ENCODE measurements around the gene TMEM114. TPM values are rescaled to one million over a fixed set of nuclear protein-coding genes. Genes with fewer than 3 reads are reported as not detected.

Gene TMEM114
- total RNA-seq, 1 experiment from 2014 or later = not detected

DNA sequence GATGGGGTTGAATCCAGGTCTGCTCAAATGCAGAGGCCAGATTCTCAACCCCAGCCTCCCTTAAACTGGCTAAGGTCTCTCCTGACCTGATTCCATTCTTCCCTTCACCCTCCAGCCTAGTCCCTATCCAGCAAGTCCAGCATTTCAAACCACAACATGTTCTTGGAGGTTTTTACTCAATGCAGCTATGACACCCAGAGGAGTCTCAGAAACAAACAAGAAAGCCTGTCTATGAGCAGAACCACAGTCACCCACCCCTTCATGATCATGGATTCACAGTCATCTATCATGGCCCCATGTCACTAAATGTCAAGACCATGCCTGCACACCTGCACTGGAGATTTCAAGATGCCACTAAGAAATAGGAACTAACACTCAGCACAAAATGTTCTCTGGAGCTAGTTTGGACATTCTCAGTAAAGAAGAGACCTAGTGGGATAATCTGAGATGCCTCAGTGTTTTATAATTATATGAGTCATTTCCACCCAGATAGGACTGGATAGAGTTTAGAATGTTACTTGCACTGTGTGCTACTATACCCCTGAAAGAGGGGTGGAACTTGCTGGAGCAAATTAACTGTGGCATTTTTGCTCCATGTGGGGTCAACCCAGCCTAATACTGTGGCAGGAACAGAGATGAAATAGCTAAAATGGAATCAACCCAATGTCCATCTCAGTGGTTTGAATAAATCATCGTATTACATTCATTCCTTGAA, 21.7 kb upstream of the TMEM114 start:
- DNase-seq (ENCODE audit: low spot score) = no peak

DNA sequence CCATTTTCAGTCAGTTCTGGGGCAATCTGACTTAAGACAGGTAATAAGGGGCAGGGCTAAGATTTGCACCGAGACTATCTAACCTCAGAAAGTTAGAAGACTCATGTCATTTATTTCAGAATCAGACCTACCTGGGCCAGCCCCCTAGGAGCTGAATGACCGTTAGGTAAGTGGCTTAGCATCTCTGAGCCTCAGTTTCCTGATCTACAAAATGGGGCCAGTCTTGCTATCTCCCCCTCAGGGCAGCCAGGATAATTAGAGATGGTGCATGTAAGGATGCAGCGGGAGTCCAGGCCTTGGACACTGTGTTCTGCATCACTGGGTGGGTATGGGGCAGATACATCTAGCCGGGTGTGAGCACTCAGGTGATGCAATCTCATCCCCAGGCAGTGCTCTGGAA, 20.8 kb upstream of the TMEM114 start:
- no peak for DNase-seq (ENCODE audit: low spot score)

DNA sequence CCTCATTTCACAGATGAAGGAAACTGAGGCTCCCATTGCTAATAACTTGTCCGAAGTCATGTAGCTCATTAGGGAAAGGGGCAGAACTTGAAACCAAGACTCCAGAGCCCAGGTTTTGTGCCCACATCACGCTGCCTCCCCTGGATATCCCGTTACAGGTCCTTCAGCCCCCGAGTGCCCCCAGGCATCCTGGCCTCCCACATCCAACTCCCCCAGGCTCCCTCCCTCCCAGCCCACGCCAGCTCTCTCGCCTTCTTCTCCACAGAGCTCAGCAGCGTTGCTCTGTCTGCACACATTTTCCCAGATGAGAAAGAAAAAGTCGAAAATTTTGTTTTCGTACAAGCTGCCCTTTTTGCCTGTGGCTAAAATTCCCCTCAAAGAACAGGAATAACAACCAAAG, 16.9 kb upstream of the TMEM114 start:
- DNase-seq (ENCODE audit: low spot score) = no peak

DNA sequence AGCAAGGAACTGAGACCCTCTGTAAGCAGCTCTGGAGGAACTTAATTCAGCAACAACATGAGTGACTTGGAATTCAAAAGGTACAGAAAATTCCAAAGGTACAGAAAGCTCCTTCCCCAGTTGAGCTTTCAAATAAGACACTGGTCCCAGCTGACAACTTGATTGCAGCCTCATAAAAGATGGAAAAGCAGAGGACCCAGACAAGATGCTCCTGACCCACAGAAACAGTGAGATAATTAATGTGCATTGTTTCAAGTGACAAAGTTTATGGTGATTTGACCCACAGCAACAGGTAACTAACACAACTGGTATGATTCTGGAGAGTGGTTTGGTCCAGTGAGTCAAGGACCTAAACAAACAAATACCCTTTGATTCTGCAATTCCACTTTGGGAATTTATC, 15.2 kb upstream of the TMEM114 start:
- no peak for DNase-seq (ENCODE audit: low spot score)

DNA sequence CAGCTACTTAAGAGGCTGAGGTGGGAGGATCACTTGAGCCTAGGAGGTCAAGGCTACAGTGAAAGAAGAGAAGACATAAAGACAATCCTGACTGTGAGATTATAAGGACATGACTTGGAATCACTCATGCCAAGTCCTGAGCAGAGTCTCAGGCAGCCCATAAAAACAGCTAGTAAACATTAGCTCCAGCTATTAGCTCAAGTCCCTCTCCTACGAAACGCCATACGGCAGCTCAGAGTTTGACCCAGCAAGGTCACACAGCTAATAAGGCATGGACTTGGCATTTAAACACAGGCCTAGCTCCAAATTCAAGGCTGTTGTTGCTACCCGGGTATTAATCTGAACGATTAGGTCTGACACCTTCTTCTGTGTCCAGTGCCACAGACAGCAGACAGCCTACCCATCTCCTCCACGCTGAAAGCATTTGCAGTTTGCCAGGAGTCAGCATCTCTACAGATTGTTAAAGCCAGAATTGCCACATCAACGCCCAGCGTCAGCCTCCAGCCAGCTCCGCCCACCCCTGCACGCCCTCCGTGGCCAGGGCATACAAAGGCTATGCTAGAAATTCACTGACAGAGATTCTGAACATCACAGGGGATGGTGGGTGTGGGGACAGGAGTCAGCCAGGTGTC, 9.9 kb upstream of the TMEM114 start:
- DNase-seq (ENCODE audit: low spot score) = no peak

DNA sequence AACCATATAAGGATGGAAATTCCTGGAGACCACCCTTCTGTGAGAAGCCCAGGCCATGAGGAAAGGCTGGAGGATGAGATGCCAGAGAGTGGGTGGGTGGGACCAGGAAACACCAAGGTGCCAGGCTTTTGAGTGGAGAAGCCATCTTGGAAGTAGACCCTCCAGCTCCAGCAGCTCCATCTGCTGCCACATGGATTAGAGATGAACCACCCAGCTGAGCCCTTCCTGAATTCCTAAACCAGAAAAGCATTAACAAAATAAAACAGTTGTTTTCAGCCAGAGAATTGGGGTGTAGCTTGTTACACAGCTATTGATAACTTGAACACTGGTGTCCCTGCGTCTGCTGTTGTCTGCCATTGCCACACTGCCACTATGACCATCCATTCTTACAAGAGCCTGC, 6.3 kb upstream of the TMEM114 start:
- DNase-seq (ENCODE audit: low spot score) = no peak

DNA sequence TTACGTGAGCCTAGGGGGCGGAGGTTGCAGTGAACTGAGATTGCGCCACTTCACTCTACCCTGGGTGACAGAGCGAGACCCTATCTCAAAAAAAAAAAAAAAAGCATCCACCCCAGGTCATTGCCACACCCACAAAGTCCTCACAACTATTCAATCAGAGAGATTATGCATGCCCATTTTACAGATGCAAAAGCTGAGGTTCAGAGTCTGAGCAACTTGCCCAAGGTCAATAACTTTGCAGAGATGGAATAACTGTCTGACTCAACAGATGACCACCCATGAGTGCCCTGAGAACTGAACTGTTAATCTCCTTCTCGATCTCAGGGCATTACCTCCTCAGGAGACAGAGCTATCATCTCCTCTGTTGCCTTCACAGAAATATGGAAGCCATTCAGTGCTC, 5.5 kb upstream of the TMEM114 start:
- no peak for DNase-seq (ENCODE audit: low spot score)

DNA sequence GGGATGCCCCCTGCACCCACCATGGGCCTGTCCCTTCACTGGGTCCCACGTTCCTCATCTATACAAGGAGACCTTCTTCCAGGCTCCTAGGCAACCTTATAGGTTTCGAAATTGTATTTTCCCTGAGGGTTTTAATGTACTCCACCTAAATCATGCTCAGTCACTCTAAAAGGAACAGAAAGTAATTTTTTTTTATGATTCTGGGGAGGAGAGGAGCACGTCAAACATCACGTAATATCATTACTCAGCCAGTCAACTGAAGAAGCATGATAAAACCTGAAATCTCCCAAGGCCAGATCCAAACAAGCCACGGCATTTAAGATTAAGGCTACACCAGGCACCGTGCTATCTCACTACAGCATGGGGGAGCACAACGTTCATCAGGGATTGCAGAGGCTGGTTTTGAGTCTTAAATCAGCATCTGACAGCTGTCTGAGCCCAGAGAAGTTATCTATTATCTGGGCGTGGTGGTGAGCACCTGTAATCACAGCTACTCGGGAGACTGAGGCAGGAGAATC, 3.9 kb upstream of the TMEM114 start:
- DNase-seq (ENCODE audit: low spot score) = no peak

DNA sequence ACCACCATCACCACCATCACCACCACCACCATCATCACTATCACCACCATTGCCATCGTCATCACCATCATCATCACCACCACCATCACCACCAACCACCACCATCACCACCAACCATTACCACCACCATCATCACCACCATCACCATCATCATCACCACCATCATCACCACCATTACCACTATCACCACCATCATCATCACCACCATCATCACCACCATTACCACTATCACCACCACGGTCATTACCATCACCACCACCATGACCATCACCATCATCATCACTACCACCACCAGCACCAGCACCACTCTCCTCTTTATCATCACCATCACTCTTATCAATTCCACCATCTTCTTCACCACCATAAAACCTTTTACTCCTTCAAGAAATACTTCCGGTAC, 1.1 kb upstream of the TMEM114 start:
- no peak for DNase-seq (ENCODE audit: low spot score)

DNA sequence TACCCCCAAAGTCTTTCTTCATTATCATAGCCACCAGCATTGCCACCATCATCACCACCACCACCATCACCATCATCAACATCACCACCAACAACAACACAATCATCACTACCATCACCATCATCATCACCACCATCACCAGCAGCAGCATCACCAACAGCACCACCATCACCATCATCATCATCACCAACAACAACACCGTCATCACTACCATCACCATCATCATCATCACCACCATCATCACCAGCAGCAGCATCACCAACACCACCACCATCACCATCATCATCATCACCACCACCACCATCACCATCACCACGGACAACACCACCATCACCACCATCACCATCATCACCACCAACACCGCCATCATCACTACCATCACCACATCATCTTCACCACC, 500 bp upstream of the TMEM114 start:
- no peak for DNase-seq (ENCODE audit: low spot score)

DNA sequence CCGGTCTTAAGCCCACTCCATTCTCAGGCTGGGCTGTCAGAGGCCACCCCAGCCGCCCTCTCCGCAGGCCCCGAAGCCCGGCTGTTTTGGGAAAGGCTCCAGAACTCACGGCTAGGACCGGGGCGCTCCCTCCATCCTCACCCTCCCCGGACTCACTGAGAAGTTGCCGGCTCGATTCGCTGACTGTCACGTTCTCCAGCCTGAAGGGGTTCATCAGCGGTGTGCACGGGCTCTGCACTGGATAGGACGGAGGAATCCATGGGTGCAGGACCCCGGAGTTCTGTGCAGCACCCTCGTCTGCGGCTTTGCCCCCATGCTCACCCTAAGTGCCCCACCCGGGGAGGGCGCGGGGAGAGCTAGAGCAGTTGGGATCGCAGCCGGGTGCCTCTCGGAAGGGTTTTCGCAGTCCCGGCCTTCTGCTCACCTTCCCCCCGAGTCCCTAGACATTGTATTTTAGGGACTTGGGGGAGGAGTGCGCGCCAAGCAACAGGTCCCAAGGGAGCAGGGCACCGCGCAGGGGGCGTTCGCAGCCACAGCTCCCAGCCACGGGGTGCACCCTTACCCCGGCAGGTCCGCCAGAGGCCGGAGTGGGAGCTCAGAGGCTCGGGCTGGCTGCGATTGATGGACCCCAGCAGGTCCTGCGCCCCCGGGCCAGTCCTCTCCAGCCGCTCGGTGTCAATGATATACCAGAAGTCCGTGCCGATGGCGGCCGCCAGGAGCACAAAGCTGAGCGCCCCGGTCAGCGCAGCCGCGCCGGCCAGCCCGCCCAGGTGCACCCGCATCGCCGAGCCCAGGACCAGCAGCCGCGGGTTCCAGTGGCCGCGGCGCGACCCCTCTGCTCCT, 1.0 kb downstream of the TMEM114 start:
- no peak for DNase-seq (ENCODE audit: low spot score)

DNA sequence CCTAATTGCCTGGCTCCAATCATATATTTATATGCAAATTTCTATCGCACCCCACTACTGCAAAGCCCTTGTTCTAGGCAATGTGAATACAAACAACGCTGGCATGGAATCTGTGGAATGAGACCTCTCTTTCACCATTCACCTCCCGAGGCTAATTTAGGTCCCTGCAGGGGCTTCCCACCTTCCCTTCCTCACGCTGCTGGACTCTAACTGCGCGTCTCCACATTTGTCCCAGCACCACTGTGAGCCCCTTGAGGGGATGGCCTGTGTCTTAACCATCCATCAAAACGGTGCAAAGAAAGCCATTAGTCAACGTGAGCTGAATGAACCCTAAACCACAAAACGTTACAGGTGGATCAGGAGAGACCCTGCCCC, 1.6 kb downstream of the TMEM114 start:
- no peak for DNase-seq (ENCODE audit: low spot score)

DNA sequence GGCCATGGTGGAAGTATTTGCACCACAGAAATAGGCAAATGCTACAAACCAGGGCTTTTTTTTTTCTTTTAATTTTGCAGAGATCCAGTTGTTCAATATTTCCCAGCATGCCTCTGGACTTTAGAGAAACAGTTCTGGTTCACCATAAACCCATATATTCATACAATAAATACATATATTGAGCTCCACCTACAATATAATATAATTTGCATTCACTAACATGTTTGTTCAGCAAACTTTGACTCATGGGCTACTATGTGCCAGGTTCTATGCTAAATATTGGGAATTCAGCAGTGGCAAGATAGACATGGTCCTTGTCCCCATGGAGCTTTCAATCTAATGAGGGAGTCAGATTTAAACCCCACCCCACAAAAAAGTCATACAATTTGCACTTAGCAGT, 3.2 kb downstream of the TMEM114 start:
- DNase-seq (ENCODE audit: low spot score) = no peak

DNA sequence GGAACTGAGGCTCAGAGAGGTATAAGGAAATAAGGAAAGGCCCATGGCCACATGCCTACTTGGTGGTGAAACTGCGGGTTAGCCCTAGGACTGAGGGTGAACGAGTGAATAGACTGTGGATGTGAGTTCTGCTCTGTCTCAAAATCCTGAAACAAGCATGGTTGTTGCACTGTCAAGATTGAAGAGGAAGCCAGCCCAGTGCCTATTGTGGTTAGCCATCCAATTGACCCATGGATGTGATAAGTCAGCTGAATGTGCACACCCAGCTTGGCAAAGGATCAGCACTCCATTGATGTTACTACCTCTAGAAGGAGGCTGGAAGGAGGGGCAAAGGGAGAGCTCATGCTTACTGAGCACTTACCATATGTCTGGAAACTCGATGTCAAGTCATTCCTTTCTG, 4.5 kb downstream of the TMEM114 start:
- no peak for DNase-seq (ENCODE audit: low spot score)

DNA sequence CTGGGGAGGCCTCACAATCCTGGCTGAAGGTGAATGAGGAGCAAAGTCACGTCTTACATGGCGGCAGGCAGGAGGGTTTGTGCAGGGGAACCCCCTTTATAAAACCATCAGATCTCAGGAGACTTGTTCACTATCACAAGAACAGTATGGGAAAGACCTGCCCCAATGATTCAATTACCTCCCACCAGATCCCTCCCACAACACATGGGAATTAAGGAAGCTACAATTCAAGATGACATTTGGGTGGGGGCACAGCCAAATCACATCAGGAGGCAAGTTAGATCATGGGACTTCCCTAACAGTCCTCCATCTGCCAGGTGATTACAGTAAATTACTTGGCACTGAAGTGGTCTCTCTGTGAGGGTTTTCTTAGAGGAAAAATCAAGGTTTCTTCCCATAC, 5.3 kb downstream of the TMEM114 start:
- no peak for DNase-seq (ENCODE audit: low spot score)

DNA sequence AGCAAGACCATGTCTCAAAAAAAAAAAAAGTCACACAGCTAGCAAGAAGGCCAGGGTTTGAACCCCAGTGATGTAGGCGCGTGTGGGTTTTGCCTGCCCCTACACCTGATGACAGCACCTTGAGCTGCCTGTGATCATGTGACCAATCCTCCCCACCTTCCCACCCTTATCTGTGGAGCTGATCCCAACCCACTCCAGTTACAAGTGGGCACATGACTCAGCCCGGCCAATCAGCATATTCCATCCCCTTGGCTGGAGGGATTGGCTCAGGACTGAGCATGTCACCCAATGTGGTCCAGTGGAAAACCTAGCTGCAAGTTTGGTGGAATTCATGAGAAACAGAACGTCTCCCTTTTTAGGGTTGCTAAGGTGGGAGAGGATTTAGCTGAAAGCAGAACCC, 6.6 kb downstream of the TMEM114 start:
- no peak for DNase-seq (ENCODE audit: low spot score)

DNA sequence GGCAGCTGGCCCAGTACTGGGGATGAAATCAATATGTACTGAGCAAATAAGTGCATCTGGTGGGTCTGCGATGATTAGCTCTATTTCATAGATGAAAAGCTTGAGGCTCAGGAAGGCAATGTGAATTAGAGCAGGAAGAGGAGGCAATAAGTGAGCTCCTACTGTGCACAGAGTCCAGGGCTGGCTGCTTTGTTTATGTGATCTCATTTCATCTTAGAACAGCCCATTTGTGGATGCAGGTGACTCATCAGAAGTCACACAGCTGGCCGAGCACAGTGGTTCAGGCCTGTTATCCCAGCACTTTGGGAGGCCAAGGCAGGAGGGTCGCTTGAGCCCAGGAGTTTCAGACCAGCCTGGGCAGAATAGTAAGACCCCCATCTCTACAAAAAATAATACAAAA, 7.1 kb downstream of the TMEM114 start:
- DNase-seq (ENCODE audit: low spot score) = no peak

DNA sequence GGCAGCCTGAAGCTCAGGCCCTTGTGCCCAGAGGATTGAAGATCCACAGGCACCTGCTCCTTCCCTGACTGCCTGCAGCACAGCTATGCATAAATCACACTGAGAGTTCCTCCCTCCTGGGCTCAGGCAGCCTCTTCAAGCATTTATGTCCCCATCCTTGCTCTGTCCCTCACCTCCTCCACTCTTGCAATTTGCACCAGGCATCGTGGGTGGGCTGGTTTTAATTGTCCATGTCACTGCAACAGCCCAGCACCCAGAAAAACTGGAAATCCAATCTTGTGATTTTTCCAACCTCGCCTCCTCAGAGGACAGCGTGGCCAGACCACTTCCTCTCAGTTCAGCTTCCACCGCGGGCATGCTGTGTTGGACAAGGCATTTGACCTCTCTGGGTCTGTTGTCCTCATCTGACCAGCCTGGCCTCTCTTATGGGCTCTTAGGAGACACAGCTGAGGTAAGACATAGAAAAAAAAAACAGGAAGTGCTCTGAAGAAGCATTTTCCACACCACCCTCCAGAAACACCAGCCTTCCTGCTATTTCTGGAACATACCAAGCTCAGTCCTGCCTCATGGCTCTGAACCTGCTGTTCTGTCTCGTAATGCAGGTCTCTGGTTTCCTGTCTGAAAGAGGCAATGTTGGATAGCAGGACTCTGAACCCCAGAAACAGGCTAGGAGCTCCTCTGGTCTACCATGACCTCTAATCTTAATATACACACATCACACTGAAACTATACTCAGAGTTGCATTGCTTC, 8.3 kb downstream of the TMEM114 start:
- DNase-seq (ENCODE audit: low spot score) = no peak

DNA sequence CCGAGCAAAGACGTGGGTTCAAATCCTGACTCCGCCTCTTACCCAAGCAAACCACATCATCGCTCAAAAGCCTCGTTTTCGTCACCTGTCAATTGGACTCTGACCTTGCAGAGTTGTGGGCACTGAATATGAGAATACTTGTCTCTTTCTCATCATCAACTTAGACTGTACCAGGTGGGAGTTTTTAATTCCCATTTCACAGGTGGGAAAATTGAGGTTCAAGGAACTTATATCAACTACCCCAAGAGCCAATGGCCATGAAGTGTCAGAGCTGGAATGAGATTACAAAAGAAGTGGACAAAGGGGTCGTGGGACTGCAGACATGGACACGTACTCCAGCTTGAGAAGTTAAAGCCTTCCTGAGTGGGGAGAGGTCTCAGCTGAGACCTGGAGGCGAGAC, 10.8 kb downstream of the TMEM114 start:
- no peak for DNase-seq (ENCODE audit: low spot score)

DNA sequence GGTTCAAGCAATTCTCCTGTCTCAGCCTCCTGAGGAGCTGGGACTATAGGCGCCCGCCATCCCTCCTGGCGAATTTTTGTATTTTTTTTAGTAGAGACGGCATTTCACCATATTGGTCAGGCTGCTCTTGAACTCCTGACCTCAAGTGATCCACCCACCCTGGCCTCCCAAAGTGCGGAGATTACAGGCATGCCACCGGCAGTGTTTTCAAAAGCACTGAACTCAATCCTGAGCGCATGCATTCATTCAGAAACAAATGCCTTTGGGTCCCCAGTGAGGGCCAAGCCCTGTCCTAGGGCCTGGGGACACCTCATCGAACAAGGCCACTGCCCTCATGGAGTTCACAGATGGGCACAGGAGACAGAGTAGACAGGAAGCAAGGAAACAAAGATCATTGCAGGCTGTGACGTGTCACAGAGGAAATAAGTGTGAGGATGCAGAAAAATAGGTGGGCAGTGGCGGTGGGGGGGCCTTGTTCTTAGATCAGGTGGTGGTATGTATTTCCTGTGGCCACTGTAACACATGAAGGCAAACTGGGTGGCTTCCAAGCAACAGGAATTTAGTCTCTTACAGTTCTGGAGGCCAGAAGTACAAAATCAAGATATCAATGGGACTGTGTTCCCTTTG, 12.5 kb downstream of the TMEM114 start:
- no peak for DNase-seq (ENCODE audit: low spot score)

Measured in HT-29 (cell line).